Subcutaneous adipose tissue (tissue), 4 donors: ENCODE measurements around the gene MGAT5B. TPM values are rescaled to one million over a fixed set of nuclear protein-coding genes. Genes with fewer than 3 reads are reported as not detected.

Experiments used
- total RNA-seq, 4 donors: library from RNA; depleted of rRNA; stranded (reverse); fragments of >200 nt; gene quantifications; one replicate each; pipeline ENCODE4 v1.1.0, GENCODE V29; 2016
- TF ChIP-seq, protein P1 (sequence below): fragments of 450-650 bp; IDR thresholded peaks from one replicate; pipeline ENCODE4 v1.5.1; 2016; ENCODE audit warnings: low read depth, mild to moderate bottlenecking, control low read depth, antibody characterized with exemption, moderate library complexity

The MGAT5B gene
- total RNA-seq, 4 donors from 2014 or later, result 0.19 to 0.88 TPM; not detected in 2

- TF ChIP-seq, protein P1, sequence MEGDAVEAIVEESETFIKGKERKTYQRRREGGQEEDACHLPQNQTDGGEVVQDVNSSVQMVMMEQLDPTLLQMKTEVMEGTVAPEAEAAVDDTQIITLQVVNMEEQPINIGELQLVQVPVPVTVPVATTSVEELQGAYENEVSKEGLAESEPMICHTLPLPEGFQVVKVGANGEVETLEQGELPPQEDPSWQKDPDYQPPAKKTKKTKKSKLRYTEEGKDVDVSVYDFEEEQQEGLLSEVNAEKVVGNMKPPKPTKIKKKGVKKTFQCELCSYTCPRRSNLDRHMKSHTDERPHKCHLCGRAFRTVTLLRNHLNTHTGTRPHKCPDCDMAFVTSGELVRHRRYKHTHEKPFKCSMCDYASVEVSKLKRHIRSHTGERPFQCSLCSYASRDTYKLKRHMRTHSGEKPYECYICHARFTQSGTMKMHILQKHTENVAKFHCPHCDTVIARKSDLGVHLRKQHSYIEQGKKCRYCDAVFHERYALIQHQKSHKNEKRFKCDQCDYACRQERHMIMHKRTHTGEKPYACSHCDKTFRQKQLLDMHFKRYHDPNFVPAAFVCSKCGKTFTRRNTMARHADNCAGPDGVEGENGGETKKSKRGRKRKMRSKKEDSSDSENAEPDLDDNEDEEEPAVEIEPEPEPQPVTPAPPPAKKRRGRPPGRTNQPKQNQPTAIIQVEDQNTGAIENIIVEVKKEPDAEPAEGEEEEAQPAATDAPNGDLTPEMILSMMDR, result no peak
These were observed 128.8 kb downstream of the MGAT5B start for GRCh38 chr17:76996741-76997694.

GRCh38 chr17:76997981-76998531 is 129.9 kb downstream of the MGAT5B start:
- TF ChIP-seq, protein P1, result no peak

DNA sequence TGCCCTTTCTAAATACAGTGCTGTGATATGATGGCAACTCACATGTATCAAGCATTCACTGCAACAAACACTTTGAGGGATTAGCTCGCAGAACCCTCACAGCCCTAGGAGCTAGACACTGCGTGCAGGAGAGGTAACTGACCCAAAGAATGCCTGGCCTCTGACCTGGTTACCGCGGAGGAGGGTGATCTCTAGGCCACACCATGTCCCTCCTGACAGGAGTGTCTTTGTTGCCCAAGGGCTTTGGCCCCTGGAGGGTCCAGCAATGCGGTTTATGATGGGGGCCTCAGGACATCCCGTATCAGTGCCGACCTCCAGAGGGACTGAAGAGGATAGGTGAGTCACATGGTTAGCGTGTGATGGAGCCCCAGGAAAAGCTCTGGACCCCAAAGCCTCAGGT is 130.6 kb downstream of the MGAT5B start:
- TF ChIP-seq, protein P1, result no peak

Other genes with a start within 250 kb of the MGAT5B start
- gene ST6GALNAC1, start 224.6 kb upstream of the MGAT5B start, total RNA-seq, result 1 to 10 TPM in 3 of 4 donors, under 1 TPM in 1; 0.51 to 1.8 (median 1.5) TPM
- 100 to 1,000 TPM; 124 to 243 (median 165) TPM for gene MXRA7, start 157.4 kb upstream of the MGAT5B start, total RNA-seq
- 10 to 100 TPM; 17.5 to 21.8 (median 18.8) TPM for gene JMJD6, start 141.8 kb upstream of the MGAT5B start, total RNA-seq
- 10 to 100 TPM; 23.7 to 56.4 (median 31.2) TPM for gene METTL23, start 141.6 kb upstream of the MGAT5B start, total RNA-seq
- 100 to 1,000 TPM; 126 to 238 (median 159) TPM for gene SRSF2, start 131.1 kb upstream of the MGAT5B start, total RNA-seq
- gene MFSD11, start 130.3 kb upstream of the MGAT5B start, total RNA-seq, result 10 to 100 TPM; 18.5 to 35.9 (median 26.9) TPM